ENCODE data around the gene HSPA9. TPM values are rescaled to one million over a fixed set of nuclear protein-coding genes. Genes with fewer than 3 reads are reported as not detected.

The HSPA9 gene
- total and polyA plus RNA-seq, 2 of the 8 experiments (the other 6 are each of a cell fraction or from before 2014, with no cell fraction given) = 191 to 395 TPM

- Histone ChIP-seq H2BK20ac (ENCODE audit: low read length) (no peak overlapping the region), H3K23me2 (ENCODE audit: low read depth, low read length) (no peaks in the 10 kb centered on the region; the same call in 1 of the 2 replicates), H2BK5ac (ENCODE audit: low read depth, low read length) (no peak overlapping the region), H4K8ac (ENCODE audit: extremely low read depth, insufficient read depth, low read length) (no peak overlapping the region), H2AFZ (ENCODE audit: low read length) (no peak overlapping the region), H3K4me2 (ENCODE audit: insufficient read depth in 1 of 2, low read depth in 2 of 2, low read length in 2 of 2) (no peak overlapping the region), H3K23ac (ENCODE audit: insufficient read length) (no peak overlapping the region), H3K4ac (replicated peaks; ENCODE audit: insufficient read length, low read depth, low read length) (no peak overlapping the region), H3K14ac (ENCODE audit: insufficient read length) (no peak overlapping the region), H3K36me3 (ENCODE audit: control insufficient read depth in 2 of 4, insufficient read depth in 4 of 4, low read length in 3 of 4) (no peaks in the 10 kb centered on the region), H3K27ac (ENCODE audit: low read depth, low read length) (no peak overlapping the region), H3K27me3 (replicated peaks in 1 of 4; ENCODE audit: control insufficient read depth in 3 of 4, extremely low read depth in 1 of 4, insufficient read depth in 3 of 4, low read length in 3 of 4) (no peaks in the 10 kb centered on the region), H3K9ac (replicated peaks in 1 of 4; ENCODE audit: extremely low read depth in 1 of 4, low read depth in 3 of 4, low read length in 3 of 4) (no peak overlapping the region), H2BK120ac (replicated peaks; ENCODE audit: low read depth, low read length) (no peak overlapping the region), H4K5ac (ENCODE audit: insufficient read length, low read depth, low read length) (no peak overlapping the region), H3K79me2 (ENCODE audit: control insufficient read depth in 1 of 2, insufficient read depth in 2 of 2, low read length in 2 of 2) (no peaks in the 10 kb centered on the region), H3K4me1 (replicated peaks in 1 of 4; ENCODE audit: control insufficient read depth in 3 of 4, insufficient read depth in 4 of 4, low read length in 3 of 4) (peaks cover under 1 to 3% (median 2%) of the 10 kb centered on the region in 4 experiments; a peak in 6 of 7 replicates), H3K79me1 (ENCODE audit: low read depth, low read length) (no peaks in the 10 kb centered on the region; the same call in 1 of the 2 replicates), H4K91ac (replicated peaks; ENCODE audit: insufficient read length, low read length) (no peak overlapping the region), H2AK5ac (ENCODE audit: low read depth, low read length) (no peak overlapping the region), H3K56ac (replicated peaks; ENCODE audit: insufficient read length, low read depth, low read length) (no peak overlapping the region), H2BK15ac (ENCODE audit: low read length) (no peak overlapping the region), H3K4me3 (ENCODE audit: extremely low read depth in 1 of 4, insufficient read depth in 2 of 4, low read depth in 3 of 4, low read length in 4 of 4) (no peak overlapping the region), H3K18ac (ENCODE audit: extremely low read depth, low read length) (no peak overlapping the region), H2BK12ac (ENCODE audit: low read depth, low read length) (no peak overlapping the region), H4K20me1 (replicated peaks in 1 of 2; ENCODE audit: control insufficient read depth in 1 of 2, insufficient read depth in 2 of 2, low read length in 2 of 2) (no peaks in the 10 kb centered on the region), H3K9me3 (ENCODE audit: insufficient read depth in 2 of 2, low read depth in 1 of 2, low read length in 1 of 2) (no peaks in the 10 kb centered on the region)
- FAIRE-seq = no peak
- CTCF ChIA-PET (ENCODE audit: partially characterized antibody) = interaction anchor here (1.7 to 3.6 kb wide), 4 partner anchors 11 to 172 kb away, joined by 5 to 24 read pairs (median 9); no protein-coding TSS in a partner anchor
- TF ChIP-seq CHD1 (IDR thresholded peaks at IDR 0.05; ENCODE audit: low read depth, low read length) (no peak), BACH1 (IDR thresholded peaks at IDR 0.05; ENCODE audit: low read length) (no peak), POLR2AphosphoS5 (IDR thresholded peaks at IDR 0.05; ENCODE audit: low read depth, low read length) (no peak), FOSL1 (IDR thresholded peaks at IDR 0.05; ENCODE audit: insufficient read depth, low read depth, low read length) (no peak), ASH2L (IDR thresholded peaks at IDR 0.05; ENCODE audit: low read length) (no peak), RFX5 (IDR thresholded peaks at IDR 0.05; ENCODE audit: borderline replicate concordance, low read depth, low read length) (no peak), POU5F1 (IDR thresholded peaks at IDR 0.05; ENCODE audit: low read depth, low read length) (no peak), TCF12 (IDR thresholded peaks at IDR 0.05; ENCODE audit: low read depth, low read length) (no peak), CEBPB (IDR thresholded peaks at IDR 0.05; ENCODE audit: low read depth, low read length) (no peak), CHD2 (IDR thresholded peaks at IDR 0.05; ENCODE audit: low read length) (no peak)
- POLR2A ChIA-PET (ENCODE audit: partially characterized antibody) = interaction anchor here (0.8 to 1.3 kb wide), 2 partner anchors 41 to 45 kb away, joined by 3 to 4 read pairs; partner anchors contain the start of gene HSPA9
- no peak for DNase-seq (ENCODE audit: low read depth in 1 of 2, low spot score in 2 of 2)
- 90% methylated on average over 5 of the region's 5 CpGs; no CpG with 5 or more reads in 1 of the 2 experiments for WGBS, 2 experiments (ENCODE audit: extremely low coverage in 1 of 2, insufficient coverage in 1 of 2, insufficient read length in 1 of 2, insufficient replicate concordance in 2 of 2, low coverage in 1 of 2, low lambda C conversion rate in 2 of 2, missing lambda C conversion rate in 1 of 2)
These were observed 41.3 kb upstream of the HSPA9 start for GRCh38 chr5:138616508-138616907.
